Sigmoid colon (tissue), 4 donors: ENCODE data around the gene CPZ.

Source experiments
- CTCF ChIP-seq, 4 experiments: fragments of 450-650 bp in 3 of 4; fragments of 200-600 bp in 1 of 4; IDR thresholded peaks; one replicate each; pipeline ENCODE4 v1.5.1; 2016 to 2019; ENCODE audit warnings: antibody characterized with exemption in 4 of 4, mild to moderate bottlenecking in 3 of 4, moderate library complexity in 2 of 4
- EP300 ChIP-seq, 4 donors: sonication (generic); formaldehyde crosslinking; IDR thresholded peaks; one replicate each; pipeline ENCODE4 v1.6.1; 2017; ENCODE audit warnings: antibody characterized with exemption in 4 of 4
- POLR2AphosphoS5 ChIP-seq, 4 donors: sonication (generic); formaldehyde crosslinking; IDR thresholded peaks; one replicate each; pipeline ENCODE4 v1.6.1; 2017; ENCODE audit warnings: antibody characterized with exemption in 4 of 4

GRCh38 chr4:8582016-8582415 lies 10.5 kb upstream of the CPZ start:
- no peak for TF ChIP-seq CTCF (IDR thresholded peaks at IDR 0.05)
- no peak for TF ChIP-seq EP300 (IDR thresholded peaks at IDR 0.05)
- no peak for TF ChIP-seq POLR2AphosphoS5 (IDR thresholded peaks at IDR 0.05)
